Breast epithelium (tissue), 3 donors: ENCODE data around the gene S100A9.

Source experiments
- POLR2A ChIP-seq: fragments of 450-650 bp; IDR thresholded peaks from one replicate; pipeline ENCODE4 v1.6.1; 2016; ENCODE audit warnings: antibody characterized with exemption, mild to moderate bottlenecking, moderate library complexity
- POLR2AphosphoS5 ChIP-seq, 3 donors: sonication (generic); formaldehyde crosslinking; IDR thresholded peaks; one replicate each; pipeline ENCODE4 v1.6.1; 2017; ENCODE audit warnings: antibody characterized with exemption in 3 of 3
- TF ChIP-seq, protein P1 (sequence below), 3 donors: fragments of 450-650 bp; IDR thresholded peaks; one replicate each; pipeline ENCODE4 v1.5.1; 2016 to 2017; ENCODE audit warnings: antibody characterized with exemption in 3 of 3, mild to moderate bottlenecking in 3 of 3, moderate library complexity in 3 of 3

DNA sequence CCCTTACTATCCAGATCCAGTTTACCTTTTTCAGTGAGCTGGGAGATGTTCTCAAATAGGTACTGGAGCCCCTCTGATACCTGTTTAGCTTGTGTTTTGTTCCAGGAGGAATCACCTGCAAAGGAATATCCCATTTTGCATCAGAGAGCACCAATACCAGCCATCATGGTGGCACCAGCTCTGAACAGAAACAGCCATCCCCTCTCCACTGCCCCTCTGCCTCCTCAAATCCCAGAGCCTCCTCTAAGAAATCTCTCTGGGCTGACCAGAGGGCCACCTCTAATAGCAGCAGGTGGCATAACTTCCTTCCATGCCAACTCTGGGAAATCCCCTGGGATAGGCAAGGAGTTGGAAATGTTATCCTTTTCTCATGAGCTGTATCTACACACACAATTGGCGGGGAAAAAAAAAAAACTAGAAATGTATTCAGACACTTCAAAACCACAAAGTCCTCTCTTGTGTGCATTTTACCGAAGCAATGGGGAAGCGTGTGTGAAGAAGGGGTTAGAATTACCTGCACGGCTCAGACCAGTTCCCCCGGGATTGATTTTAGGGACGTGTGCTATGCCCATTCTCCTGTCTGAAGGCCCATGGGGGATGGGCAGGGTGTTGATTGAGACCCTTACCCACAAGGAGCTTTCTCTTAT is 11.5 kb upstream of the S100A9 start:
- no peak for TF ChIP-seq POLR2AphosphoS5 (IDR thresholded peaks at IDR 0.05)
- TF ChIP-seq, protein P1, sequence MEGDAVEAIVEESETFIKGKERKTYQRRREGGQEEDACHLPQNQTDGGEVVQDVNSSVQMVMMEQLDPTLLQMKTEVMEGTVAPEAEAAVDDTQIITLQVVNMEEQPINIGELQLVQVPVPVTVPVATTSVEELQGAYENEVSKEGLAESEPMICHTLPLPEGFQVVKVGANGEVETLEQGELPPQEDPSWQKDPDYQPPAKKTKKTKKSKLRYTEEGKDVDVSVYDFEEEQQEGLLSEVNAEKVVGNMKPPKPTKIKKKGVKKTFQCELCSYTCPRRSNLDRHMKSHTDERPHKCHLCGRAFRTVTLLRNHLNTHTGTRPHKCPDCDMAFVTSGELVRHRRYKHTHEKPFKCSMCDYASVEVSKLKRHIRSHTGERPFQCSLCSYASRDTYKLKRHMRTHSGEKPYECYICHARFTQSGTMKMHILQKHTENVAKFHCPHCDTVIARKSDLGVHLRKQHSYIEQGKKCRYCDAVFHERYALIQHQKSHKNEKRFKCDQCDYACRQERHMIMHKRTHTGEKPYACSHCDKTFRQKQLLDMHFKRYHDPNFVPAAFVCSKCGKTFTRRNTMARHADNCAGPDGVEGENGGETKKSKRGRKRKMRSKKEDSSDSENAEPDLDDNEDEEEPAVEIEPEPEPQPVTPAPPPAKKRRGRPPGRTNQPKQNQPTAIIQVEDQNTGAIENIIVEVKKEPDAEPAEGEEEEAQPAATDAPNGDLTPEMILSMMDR (IDR thresholded peaks at IDR 0.05): no peak
- no peak for TF ChIP-seq POLR2A
